HG02884 (cell line): ENCODE results near the gene GABRA5.
"Not testable (repeated sequence)": the region's sequence is repeated elsewhere in the genome, so short reads cannot be mapped to it uniquely, and the experiment has no call there.

Source experiments
- ATAC-seq: cut with Tn5 transposase; IDR thresholded peaks from one replicate; pipeline ENCODE4 v1.9.1; 2021; ENCODE audit warnings: mild to moderate bottlenecking, moderate library complexity; ENCODE audit not compliant: unreplicated experiment

Gene GABRA5

DNA sequence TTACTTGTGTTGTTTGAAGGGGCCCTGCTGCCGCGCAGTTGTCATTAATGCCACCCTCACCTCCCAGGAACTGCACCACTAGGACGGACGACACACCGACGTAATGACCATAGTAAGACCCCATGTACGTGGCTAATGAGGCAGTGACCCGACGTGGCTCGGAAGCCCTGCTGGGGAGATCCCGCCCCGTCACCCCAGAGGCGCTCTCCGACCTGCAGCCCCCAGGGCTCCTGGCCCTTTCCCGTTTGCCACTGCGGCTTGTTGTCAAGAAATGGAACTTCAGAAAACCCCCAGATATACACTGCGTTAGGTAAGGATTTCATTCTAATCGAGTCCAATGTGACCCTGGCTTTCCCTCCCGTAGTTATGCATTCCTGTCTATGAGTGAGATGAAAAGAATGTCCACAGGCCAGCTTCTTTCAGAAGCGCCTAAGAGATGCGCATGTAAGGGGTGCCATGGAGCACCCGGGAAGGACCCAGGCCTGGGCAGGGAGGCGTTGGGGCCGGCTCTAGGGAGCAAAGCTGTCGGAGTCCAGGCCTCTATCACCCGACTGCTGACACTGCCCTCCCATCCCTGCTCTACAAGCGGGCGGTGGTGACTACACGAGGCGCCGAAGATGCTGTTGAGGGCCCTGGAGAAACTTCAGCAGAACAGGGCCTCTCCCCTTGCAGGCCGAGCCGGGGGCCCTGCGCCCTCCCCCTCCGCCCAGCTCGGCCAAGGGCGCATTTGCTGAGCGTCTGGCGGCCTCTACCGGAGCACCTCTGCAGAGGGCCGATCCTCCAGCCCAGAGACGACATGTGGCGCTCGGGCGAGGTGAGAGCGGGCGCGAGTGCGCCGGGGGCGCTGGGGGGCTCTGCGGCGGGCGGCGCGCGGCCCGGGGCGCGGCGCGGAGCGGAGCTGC is at the start of gene GABRA5:
Gene GABRA5 (plus strand): TSS at position 765 of the 902 bp plus-strand sequence. CDS start 2,187 bp downstream, outside the sequence.
- no peak for ATAC-seq

DNA sequence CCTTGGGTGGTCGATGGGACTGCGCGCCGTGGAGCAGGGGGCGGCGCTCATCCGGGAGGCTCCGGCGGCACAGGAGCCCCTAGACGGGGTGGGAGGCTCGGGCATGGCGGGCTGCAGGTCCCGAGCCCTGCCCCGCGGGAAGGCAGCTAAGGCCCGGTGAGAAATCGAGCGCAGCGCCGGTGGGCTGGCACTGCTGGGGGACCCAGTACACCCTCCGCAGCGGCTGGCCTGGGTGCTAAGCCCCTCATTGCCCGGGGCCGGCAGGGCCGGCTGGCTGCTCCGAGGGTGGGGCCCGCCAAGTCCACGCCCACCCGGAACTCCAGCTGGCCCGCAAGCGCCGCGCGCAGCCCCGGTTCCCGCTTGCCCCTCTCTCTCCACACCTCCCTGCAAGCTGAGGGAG is 35.7 kb upstream of the GABRA5 start:
- not testable (repeated sequence) for ATAC-seq

DNA sequence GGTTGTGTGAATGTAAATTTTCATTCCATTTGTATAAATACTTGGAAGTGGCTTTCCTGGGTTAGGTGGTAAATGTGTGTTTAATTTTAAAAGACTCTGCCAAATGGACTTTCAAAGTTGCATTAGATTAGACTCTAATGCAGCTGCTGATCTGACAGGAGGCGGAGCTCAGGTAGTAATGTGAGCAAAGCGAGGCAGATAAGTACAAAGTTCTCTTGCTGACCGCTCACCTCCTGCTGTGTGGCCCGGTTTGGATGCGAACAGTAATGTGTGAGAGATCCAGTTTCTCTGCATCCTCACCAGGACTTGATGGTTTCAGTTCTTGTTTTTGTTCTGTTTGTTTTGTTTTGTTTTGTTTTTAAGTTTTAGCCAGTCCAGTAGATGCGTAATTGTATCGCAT is 34.9 kb upstream of the GABRA5 start:
- ATAC-seq, result no peak

DNA sequence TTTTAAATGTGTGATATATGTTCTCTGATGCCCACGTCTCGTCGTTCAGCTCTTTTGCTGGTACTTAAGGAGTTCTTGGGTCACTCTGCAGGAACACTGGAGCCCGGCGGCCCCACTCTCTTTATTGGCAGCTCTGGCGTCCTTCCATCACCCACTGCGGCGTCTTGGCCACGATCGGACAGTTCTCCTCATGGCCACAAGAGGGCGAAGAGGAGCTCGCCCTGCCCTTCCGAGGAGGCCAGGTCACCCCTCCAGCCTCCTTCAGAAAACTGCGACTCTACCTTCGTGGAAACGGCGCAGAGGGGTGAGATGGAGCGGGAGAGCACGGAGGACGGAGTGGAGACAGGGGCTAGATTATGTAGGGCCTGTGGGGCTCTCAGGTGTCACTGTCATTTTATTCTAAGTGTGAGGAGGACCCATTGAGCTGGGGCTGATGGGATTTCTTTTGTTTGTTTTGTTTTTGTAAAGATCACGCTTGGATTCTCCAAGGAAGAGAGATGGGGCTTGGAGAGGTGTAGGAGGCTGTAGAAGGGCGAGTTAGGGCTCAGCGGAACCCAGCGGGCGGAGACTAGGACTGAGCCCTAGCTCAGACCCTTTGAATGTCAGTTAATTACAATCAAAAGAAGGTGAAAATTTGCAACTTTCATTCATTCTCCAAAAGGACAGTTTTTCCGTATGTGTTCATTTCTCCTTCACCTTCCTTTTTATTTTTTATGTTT is 28.0 kb upstream of the GABRA5 start:
- ATAC-seq, result no peak

DNA sequence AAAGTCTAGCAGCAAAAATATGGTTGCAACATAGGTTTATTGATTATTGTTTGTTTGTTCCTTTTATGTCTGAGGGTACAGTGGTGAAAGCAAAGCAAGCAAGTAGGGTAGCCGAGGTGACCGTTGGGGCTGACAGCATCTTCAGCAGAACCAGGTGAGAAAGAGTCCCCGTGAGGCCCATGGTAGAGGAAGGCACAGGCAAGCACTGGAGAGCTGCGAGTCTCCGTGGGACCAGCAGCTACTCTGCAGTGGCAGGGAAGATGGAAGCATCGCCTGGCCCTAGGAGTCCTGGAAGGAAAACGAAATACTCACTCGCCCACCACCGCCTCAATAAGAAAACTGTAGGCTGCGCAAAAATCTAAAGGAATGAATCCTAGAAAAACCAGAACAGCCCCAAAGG is 25.3 kb upstream of the GABRA5 start:
- no peak for ATAC-seq

DNA sequence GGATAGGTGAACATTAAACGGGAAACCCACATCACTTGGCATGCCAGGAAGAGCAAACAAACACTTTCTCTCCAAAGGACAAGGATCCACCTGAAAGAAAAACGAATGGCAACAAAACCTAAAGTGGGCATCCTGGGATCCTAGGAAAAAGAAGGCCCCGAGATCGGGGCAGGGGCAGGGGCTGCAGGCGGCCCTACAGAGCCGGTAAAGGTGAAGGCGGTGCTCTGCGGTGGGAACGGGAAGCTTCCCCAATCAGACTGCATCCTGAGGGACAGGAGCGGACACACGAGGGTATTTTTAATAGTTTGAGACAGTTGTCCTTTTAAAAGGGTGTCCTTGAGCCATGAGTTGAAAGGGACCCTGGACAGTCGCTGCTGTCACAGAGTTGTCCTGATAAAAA is 24.9 kb upstream of the GABRA5 start:
- no peak for ATAC-seq

DNA sequence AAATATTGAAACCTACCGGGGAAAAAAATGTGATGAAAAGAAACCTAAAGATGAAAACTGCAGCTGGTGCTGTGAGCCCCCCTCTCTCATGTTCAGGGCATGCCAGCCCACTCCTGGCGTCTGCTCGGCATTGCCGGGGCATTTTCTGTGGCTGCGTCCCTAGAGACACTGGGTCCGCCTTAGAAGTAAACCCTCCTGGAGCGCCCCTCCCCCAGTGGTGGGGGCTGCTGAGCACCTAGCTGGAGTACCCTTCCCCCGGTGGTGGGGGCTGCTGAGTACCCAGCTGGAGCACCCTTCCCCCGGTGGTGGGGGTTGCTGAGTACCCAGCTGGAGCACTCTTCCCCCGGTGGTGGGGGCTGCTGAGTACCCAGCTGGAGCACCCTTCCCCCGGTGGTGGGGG is 24.5 kb upstream of the GABRA5 start:
- ATAC-seq, result no peak

DNA sequence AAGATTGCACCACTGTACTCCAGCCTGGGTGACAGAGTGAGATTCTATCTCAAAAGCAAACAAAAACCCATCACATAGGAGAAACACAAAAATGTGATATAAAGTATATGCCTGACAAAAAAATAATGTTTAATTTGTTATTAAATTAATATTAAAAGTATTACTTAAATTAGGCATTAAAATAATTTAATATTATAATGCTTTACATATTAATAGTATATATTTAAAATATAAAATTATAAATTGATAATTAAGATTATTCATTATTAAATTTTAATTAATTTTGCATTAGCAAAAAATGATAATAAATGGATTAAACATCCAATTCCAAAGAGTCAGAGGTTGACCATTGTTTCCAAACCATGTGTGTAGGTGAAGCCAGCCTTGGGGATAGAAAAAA is 22.0 kb upstream of the GABRA5 start:
- no peak for ATAC-seq

DNA sequence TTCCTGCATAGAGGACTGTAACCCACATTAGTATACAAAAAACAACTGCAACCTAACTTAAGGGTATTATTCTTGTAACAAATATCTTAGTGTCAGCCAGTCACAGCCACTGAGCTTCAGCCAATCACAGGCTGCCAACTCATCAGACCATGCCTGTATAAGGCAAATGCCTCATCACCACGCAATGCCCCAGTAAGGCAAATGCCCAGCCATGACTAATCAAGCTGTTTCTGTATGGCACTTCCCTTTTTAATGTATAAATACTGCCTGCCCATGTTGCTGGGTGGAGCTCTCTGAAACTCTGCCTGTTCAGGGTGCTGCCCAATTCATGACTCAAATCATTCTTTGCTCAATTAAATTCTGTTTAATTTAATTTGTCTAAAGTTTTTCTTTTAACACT is 18.4 kb upstream of the GABRA5 start:
- ATAC-seq, result no peak

DNA sequence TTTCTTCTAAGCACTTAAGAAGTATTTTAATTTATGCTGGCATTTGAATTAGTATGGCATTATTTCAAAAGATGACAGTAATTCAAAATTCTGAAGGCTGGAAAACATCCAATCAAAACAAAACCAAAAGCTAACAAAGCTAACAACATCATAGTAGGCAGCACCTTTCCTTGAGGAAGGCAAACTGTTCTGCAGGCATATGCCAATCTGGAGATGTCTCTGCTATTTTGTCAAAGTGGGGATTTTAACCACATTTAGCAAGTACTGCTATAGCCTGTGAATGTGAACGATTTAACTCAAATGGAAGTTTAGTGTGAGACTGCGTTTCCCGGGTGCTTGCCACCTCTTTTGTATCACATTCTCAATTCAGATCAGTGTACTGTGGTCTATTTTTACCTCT is 16.7 kb upstream of the GABRA5 start:
- ATAC-seq, result no peak

DNA sequence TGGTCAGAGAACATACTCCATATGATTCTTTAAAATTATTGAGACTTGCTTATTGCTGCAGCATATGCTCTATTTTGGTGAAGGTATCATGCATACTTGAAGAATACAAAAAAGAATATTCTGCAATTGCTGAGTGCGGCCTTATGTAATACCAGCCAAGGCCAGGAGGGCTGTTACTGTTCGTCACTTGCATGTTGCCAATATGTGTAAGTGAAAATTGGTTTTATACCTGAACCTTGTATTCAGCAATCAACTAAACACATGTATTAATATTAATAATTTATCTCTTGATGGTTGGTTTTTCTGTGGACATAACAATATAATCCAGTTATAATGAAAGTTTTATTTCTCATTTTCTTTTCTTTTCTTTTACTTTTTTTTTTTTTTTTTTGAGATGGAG is 13.9 kb upstream of the GABRA5 start:
- ATAC-seq, result no peak

DNA sequence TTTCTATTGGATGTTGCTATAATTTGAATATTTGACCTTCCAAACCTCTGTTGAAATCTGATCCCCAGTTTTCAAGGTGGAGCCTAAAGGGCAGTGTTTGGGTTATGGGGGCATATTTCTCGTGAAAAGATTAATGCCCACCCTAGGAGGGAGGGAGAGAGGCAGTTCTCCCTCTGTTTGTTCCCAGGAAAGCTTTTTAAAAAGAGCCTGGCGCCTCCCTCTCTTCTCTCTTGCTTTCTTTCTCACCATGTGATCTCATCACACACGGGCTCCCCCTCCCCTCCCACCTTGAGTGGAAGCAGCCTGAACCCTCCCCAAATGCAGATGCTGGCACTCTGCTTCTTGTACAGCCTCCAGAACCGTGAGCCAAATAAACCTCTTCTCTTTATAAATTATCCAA is 12.4 kb upstream of the GABRA5 start:
- no peak for ATAC-seq

DNA sequence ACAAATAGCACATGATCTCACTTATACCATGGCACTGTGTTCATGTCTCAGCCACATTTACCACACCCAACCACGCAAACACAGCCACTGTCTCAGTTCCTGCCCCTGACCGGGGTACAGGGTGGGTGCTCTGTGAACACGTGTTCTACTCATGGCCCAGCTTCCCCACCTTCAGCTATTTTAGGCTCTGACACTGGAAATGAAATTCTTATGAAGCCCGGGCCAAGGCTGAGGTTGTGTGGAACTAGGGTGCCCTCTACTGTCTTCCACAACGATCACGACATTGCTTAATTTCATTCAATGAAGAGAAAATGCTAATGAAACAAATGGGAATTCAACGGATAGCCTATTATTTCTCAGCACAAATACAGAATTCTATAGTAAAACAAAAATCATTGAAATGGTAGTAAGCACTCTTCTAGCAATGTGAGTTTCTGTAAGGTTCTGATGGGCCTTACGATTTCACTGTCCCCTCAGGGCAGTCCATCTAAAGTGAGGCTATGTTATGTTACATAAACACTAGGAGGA is 2.1 kb upstream of the GABRA5 start:
- ATAC-seq, result no peak

DNA sequence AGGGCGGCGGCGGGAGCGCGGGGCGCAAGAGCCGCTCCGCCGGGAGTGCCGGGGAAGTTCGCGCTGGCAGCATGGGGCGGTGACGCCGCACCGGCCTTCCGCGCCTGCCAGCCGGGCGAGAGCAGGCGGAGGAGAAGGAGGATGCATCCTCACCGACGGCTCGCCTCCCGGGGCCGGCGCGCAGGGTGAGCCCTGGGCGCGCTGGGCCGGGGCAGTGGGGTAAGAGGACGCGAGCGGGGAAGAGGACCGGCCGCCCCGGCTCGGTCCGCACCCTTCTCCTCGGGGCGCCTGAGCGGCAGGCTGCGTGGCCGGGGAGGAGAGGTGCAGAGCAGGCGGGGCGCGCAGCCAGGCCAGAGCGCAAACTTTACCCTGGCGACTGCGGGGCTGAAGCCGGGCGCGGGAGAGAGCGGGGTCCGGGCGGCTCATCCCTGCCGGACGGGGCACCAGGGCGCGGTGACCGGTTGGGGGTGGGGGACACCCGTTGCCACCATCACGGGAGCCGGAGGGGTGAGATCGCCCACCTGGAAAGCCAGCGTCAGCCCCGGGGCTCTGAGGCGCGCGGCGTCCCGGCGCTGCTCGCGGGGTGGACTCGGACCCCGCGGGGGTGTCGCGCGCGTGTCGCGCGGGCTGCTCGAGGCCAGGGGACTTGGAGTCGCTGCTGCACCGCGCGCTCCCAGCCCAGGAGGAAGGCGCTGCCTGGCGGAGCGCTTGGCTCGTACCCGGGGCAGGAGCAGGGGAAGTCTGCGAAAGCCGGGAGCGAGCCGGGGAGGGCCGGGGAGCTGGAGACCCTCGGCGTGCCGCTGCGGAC is 542 bp downstream of the GABRA5 start:
- ATAC-seq, result no peak

DNA sequence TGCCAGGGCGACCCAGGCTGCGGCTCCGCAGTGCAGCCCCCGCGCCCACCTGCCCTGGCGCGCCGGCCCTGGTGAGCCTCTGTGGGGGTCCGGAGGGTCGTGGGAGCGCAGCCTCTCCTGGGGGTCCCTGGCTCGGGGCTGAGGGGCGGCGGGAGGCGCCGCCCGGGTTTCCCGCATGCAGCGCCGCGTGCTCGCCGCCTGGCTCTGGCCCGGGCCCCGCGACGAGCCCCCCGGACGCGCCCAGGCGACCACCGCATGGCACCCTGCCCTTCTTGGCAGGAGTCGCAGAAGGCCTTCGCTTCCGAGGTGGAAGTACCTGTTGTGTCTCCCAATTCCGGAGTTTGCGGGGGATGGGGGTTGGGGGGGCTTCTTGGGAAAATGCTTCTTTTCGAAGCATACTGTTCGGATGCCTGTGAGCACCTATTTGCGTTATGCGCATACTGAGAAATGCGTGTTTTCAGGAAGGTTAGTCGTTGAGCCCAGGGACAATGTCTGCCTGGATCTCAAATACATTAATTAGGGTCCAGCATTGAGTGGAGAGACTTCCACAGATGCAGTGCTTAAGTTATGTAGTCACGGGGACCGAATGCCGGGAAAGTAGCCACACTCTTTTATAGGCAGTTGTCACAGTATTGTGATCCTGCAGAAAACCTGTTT is 1.3 kb downstream of the GABRA5 start:
- no peak for ATAC-seq

DNA sequence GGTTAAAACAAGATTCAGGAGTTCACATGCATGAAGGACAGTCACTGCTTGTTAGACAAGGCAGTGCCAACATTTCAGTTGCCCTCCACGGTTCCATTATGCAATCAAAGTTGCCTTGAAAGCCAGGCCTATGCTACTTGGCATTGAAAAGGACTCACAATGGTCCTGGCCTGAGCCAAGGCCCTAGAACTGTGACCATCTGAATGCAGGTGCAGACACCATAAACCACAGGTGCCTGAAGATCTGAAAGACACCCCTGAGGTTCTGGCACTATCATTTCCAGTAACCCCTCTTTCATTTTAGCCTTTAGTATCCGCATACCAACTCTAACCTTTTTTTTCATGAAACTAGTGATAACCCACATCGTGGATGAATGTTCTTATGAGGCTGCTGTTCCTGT is 2.8 kb downstream of the GABRA5 start:
- ATAC-seq, result no peak

DNA sequence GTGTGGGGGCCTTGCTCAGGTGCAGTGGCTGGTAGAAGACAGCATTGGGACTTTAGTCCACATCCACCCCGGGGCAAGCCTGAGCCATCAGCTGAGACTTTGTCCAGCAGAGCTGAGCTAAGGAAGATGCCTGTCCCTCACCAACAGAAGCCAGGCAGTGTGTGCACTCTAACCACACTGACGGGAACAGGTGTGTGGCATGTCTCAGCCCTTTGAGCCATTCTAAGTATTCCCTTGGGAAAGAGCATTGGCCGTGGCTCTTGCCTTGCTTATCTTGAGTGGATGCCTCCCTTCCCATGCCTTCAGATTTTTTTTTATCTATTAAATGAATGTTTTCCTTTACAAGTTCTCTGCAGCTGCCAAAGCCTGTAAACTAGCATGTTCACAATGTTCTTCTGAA is 3.5 kb downstream of the GABRA5 start:
- no peak for ATAC-seq

DNA sequence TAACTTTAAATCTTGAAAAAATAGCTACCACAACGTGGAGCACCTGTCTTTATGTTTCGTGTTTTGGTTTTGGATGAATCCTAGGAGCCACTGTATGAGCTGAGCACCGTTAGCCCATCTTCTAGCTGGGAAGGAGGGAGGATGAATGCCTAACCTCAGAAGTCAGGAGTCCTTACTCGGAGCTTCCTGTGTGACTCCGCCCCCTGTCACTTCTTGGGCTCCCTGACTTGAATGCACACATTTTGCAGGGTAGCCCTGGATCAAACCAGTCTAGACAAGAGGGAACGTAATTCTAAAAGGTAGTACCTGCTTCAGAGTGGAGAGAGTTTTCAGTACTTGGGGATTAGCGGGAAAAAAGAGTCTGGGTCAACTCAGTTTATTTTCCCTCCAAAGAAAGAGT is 5.3 kb downstream of the GABRA5 start:
- ATAC-seq, result no peak

DNA sequence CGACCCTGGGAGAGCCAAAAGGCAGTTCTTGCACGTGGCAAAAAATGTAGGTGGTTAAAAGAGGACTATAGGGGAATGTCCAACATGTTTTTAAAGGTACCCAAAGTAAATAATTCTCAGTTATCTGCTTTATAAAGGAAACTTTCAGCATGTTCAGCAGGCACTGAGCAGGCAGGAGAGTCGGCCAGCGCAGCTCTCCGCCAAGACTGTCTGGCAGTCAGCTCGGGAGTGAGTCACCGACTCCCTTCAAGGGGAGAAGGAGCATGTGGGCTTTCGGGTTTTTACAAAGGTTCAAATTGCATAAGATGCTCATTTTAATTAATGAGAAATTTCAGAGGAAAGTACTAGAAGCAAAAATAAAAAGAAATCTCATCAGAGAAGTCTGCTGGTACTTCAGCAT is 7.0 kb downstream of the GABRA5 start:
- no peak for ATAC-seq

DNA sequence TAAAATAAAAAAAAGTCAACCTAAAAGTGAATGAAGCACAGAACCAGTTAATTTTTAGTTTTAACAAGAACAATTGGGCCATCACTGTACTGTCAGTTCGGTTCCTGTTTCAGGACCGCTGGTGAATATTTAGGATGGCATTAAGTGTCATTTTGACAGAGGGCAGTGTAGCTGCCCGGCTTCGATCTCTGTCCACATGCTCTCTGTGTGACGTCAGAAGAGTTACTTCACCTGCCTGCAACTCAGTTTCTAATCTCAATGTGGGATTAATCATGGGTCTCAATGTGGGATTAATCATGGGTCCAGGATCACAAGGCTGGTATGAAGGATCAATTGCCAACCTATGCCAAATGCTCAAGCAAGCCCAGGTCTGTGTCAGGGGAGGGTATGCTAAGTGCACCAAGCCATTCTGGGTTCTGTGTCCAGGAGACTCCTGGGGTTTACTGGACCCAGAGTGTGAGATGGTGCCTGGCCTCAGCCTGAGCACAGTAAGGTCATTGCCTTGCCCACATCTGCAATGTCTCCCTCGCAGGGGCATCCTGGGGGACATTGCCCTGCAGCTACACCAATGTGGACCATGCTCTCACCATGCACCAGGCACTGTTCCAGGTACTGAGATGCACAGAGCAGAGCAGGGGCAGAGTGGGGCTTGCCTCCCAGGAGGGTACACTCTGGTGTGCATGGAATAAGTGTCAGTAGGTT is 8.1 kb downstream of the GABRA5 start:
- no peak for ATAC-seq
